ENCODE results near the gene CACYBP.
"Not testable (repeated sequence)": the region's sequence is repeated elsewhere in the genome, so short reads cannot be mapped to it uniquely, and the experiment has no call there.

The CACYBP gene

GRCh38 chr1:175009532-175009931 lies 9.8 kb downstream of the CACYBP start:
- DNase-seq: no peak

GRCh38 chr1:175013445-175013844 lies 13.7 kb downstream of the CACYBP start:
- no peak for DNase-seq

GRCh38 chr1:175015243-175015642 lies 15.5 kb downstream of the CACYBP start:
- DNase-seq: no peak

- DNase-seq: no peak
Observed at GRCh38 chr1:175019524-175019923, 19.8 kb downstream of the CACYBP start.

GRCh38 chr1:175023043-175023921 lies 23.5 kb downstream of the CACYBP start, which contains the start of gene MRPS14:
TSS of gene MRPS14 (minus strand) at chr1:175023425. CDS start at chr1:175023408, 17 bp downstream.
- DNase-seq: peak; percentile 65 to 97 (median 94)

GRCh38 chr1:175023922-175024242 lies 24.1 kb downstream of the CACYBP start:
- peak in 1 of 14 donors; percentile 38 for DNase-seq

DNA sequence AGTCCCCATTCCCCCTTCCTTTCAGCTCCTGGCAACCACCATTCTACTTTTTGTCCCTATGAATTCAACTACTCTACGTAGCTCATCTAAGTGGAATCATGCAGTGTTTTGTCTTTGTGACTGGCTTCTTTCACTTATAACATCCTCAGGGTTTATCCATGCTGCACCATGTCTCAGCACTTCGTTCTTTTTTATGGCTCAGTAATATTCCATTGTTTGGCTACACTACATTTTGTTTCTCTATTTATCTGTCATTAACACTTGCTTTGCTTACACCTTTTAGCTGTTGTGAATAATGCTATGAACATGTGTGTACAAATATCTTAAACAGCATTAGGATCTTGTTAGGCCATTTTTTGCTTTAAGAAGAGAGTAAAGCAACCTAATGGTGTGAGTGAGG lies 25.0 kb downstream of the CACYBP start:
- no peak for DNase-seq

- DNase-seq: no peak
Observed at GRCh38 chr1:175033953-175034352, 34.2 kb downstream of the CACYBP start.

- no peak for DNase-seq
Observed at GRCh38 chr1:175034775-175035174, 35.0 kb downstream of the CACYBP start.

GRCh38 chr1:175035865-175036264 lies 36.1 kb downstream of the CACYBP start:
- no peak for DNase-seq

- no peak for DNase-seq
Observed at GRCh38 chr1:175036476-175036875, 36.7 kb downstream of the CACYBP start.

DNA sequence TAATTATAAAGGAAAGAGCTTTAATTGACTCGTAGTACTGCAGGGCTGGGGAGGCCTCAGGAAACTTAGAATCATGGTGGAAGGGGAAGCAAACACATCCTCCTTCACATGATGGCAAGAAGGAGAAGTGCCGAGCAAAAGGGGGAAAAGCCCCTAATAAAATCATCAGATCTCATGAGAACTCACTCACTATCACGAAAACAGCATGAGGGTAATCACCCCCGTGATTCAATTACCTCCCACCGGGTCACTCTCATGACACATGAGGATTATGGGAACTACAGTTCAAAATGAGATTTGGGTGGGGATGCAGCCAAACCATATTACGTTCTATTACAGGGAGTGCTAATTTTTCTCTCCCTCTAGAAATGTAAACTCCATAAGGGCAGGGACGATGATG lies 37.7 kb downstream of the CACYBP start:
- DNase-seq: no peak

DNA sequence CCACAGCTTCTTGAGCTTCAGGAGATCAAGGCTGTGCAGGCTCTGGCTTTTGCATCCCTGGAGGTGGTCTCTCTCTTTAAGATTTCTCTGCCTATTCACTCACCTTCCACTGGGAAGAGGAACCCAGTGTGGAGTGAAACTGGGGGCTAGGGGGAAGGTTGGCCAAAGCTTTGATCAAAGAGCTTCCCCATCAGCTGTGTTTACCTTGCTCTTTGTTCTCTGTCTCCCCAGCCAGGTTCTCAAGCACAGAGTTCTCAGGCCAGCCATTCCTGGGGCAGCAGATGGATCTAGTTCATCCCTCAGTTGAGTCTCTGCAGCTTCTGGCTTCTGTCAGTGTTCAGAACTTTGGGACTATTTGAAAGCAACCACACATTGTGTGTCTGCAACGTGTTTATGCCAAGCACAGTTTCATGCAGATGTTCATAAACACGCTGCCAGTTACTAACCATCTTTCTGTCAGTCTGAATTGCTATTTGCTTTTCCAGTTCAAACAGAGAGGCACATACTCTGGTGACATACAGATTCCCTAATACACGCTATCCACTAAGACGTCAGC lies 40.7 kb downstream of the CACYBP start:
- DNase-seq: no peak

DNA sequence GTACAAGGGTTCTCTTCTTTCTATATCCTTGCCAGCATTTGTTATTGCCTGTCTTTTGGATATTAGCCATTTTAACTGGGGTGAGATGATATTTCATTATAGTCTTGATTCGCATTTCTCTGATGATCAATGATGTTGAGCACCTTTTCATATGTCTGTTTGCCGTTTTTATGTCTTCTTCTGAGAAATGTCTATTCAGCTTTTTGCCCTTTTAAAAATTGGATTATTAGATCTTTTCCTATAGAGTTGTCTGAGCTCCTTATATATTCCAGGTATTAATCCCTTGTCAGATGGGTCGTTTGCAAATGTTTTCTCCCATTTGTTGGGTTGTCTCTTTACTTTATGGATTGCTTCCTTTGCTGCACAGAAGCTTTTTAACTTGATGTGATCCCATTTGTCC lies 42.9 kb downstream of the CACYBP start:
- DNase-seq: no peak

- DNase-seq: no peak
Observed at GRCh38 chr1:175043824-175044223, 44.1 kb downstream of the CACYBP start.

GRCh38 chr1:175044591-175044990 lies 44.8 kb downstream of the CACYBP start:
- DNase-seq: not testable (repeated sequence)

DNA sequence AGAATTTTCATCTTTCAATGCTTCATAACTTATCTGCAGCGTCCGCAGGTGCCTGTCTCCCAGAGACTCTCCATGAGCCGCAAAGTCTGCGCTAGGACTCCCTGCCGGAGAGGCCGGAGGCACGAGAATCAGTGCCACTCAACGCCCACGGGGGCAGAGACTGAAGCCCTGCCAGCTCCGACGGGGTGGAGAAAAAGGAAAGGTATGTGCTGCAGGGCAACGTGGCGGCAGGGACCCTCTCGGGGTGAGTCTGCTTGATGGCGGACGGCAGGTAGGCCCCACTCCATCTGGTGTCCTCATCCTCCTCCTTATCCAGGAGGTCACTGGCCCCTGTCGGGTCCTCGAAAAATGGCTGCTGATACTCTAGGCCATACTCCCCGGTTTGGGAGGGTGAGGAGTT lies 45.4 kb downstream of the CACYBP start:
- no peak for DNase-seq

DNA sequence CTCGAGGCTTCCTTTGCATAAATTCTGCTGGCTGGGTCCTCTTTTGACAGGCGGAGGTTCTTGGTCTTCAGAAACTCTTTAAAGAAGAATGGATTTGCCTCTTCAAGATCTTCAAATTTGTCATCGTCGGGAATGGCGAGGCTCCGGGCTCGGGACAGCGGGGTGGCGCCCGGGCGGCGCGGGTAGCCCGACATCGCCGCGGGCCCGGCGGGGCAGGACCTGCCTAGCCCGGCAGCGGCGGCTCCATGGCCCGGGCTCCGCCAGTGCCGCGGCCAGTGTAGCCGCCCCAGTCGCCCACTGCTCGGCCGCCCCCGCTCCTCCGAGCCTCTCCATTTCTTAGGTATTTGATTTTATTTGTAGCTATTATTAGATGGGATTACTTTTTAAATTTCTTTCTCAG lies 45.8 kb downstream of the CACYBP start:
- DNase-seq: no peak

DNA sequence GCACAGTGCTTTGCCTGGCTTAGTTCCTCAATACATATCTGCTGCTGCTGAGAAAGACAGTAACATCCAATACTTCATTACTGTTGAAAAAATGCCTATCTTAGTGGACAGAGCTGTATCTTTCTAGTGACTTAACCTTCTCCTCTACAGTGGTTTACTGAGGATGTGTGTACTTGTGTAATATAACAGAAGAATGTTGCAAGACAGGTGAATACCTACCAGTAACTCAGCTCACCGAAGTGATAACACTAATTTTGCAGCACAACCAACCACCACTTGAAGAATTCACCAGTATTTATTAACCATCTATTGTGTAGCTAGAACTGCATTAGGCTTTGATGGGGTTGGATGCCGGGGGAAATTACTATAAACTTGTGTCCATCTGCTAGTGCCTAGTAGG lies 51.2 kb downstream of the CACYBP start:
- DNase-seq: no peak

DNA sequence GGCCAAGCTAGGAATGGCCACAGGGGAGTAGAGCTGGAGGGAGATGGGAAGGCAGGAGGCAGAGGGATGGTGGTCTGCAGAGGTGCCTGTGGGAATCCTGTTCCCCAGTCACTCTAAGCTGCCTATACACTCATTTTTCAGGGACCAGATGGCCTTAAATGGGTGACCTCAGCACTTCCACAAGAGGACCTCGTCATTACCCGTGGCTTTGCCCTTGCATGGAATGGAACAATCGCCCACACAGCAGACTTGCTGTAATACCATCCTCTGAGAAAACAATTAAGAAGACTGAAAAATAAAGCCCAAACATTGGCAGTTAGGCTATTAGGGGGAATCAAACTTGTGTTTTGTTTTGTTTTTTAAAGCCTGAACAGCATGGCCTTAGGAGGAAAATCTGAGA lies 55.0 kb downstream of the CACYBP start:
- DNase-seq: no peak
